A673 (cell line): ENCODE results near the gene HNRNPUL1. TPM values are rescaled to one million over a fixed set of nuclear protein-coding genes. Genes with fewer than 3 reads are reported as not detected.
"Not testable (repeated sequence)": the region's sequence is repeated elsewhere in the genome, so short reads cannot be mapped to it uniquely, and the experiment has no call there.

Experiments used
- BruUV-seq: library from RNA; stranded (reverse); fragments of 400-500 nt; replicated peaks from 2 replicates; lab custom pipeline; 2021; lab: Mats Ljungman, UMichigan
- CTCF ChIA-PET: fragments of 300-600 bp; sonication (Branson Sonifier 250); formaldehyde crosslinking; loops from one replicate; lab custom pipeline; 2022; ENCODE audit warnings: antibody characterized with exemption; lab: Charles Lee
- POLR2A ChIA-PET: fragments of 300-600 bp; sonication (Branson Sonifier 250); formaldehyde crosslinking; loops from one replicate; lab custom pipeline; 2022; ENCODE audit warnings: antibody characterized with exemption; ENCODE audit not compliant: low non-redundant PET; lab: Charles Lee
- DNase-seq: peaks from one replicate; pipeline ENCODE4 v3.0.0-alpha.2; 2015; ENCODE audit warnings: low spot score
- H3K27ac ChIP-seq: fragments of 200-600 bp; sonication (generic); 2 replicates; pipeline ENCODE4 v1.5.1; 2016; ENCODE audit warnings: mixed run types, low read depth, mild to moderate bottlenecking, mixed read lengths, antibody characterized with exemption, low read length; ENCODE audit not compliant: poor library complexity, severe bottlenecking
- H3K27me3 ChIP-seq: fragments of 200-600 bp; sonication (generic); replicated peaks from 2 replicates; pipeline ENCODE4 v1.6.1; 2017; ENCODE audit warnings: mixed run types, low read depth, mild to moderate bottlenecking, mixed read lengths, antibody characterized with exemption, low read length; ENCODE audit not compliant: insufficient read depth, poor library complexity
- H3K36me3 ChIP-seq: fragments of 200-600 bp; sonication (generic); 2 replicates; pipeline ENCODE4 v1.6.1; 2016; ENCODE audit warnings: mixed run types, mild to moderate bottlenecking, mixed read lengths, antibody characterized with exemption, low read length; ENCODE audit not compliant: insufficient read depth, poor library complexity, severe bottlenecking
- H3K4me1 ChIP-seq: fragments of 200-600 bp; sonication (generic); 2 replicates; pipeline ENCODE4 v1.6.1; 2017; ENCODE audit warnings: mixed run types, mild to moderate bottlenecking, mixed read lengths, antibody characterized with exemption, low read length; ENCODE audit not compliant: insufficient read depth, poor library complexity, severe bottlenecking
- H3K4me3 ChIP-seq: fragments of 200-600 bp; sonication (generic); 2 replicates; pipeline ENCODE4 v1.5.1; 2016; ENCODE audit warnings: low read depth, mixed run types, mild to moderate bottlenecking, mixed read lengths, low read length; ENCODE audit not compliant: poor library complexity, severe bottlenecking
- H3K9me3 ChIP-seq: fragments of 200-600 bp; sonication (generic); 2 replicates; pipeline ENCODE4 v1.6.1; 2016; ENCODE audit warnings: mixed run types, low read depth, mild to moderate bottlenecking, mixed read lengths, antibody characterized with exemption, low read length; ENCODE audit not compliant: poor library complexity, severe bottlenecking
- EZH2 ChIP-seq: fragments of 200-600 bp; sonication (generic); IDR thresholded peaks from 2 replicates; pipeline ENCODE4 v1.6.1; 2017; ENCODE audit warnings: borderline replicate concordance, low read depth, mild to moderate bottlenecking, mixed read lengths, antibody characterized with exemption, low read length; ENCODE audit not compliant: poor library complexity, severe bottlenecking
- intact Hi-C: fragments of 100-400 bp; cut with micrococcal nuclease; formaldehyde crosslinking; loops from one replicate; pipeline ENCODE4 v1.10.0; 2022; ENCODE audit not compliant: unreplicated experiment
- total RNA-seq: library from RNA; stranded (reverse); gene quantifications from 2 replicates; pipeline ENCODE4 v1.2.3, GENCODE V29; 2021
- TF ChIP-seq, protein P1 (sequence below): fragments of 300-800, 200-600 bp; sonication (generic); conservative IDR thresholded peaks from 2 replicates; pipeline ENCODE4 v1.5.1; 2017; ENCODE audit warnings: low read depth, mild to moderate bottlenecking, antibody characterized with exemption, low read length, moderate library complexity, mixed read lengths

HNRNPUL1 gene
- total RNA-seq, 1 experiment from 2014 or later, result 344 TPM

DNA sequence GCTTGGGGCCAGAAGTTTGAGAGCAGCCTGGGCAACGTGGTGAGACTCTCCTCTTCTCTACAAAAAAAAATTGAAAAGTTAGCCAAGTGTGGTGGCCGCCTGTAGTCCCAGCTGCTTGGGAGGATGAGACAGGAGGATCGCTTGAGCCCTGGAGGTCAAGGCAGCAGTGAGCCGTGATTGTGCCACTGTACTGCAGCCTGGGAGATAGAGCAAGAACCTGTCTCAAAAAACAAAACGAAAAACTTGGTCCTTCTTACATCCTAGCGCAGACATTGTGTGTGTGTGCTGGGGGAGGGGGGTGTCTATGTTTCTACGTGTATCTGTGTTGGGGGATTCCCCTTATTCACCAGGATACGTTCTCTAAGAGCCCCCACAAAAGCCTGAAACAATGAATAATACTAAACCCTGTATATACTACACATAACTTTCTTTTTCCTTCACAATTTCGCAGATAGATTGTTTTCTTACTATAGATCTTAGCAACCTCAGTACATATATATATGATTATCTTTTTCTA lies 37.2 kb upstream of the HNRNPUL1 start:
- peak overlapping the region; percentile 48 for H3K4me3 ChIP-seq
- CTCF ChIA-PET, result interaction anchor here (1.2 kb wide), 1 partner anchor 23 kb away, joined by 16 read pairs; no protein-coding TSS in a partner anchor
- DNase-seq, result no peak
- POLR2A ChIA-PET, result no interaction called here
- H3K9me3 ChIP-seq, result no peaks in the 10 kb centered on the region
- no peaks in the 10 kb centered on the region for H3K27me3 ChIP-seq
- H3K27ac ChIP-seq, result peak overlapping the region; percentile 7
- peaks cover 6% of the 10 kb centered on the region for H3K4me1 ChIP-seq
- BruUV-seq, result no TSS peak
- intact Hi-C loops, result no loop called here
- TF ChIP-seq EZH2, result no peak
- TF ChIP-seq, protein P1, sequence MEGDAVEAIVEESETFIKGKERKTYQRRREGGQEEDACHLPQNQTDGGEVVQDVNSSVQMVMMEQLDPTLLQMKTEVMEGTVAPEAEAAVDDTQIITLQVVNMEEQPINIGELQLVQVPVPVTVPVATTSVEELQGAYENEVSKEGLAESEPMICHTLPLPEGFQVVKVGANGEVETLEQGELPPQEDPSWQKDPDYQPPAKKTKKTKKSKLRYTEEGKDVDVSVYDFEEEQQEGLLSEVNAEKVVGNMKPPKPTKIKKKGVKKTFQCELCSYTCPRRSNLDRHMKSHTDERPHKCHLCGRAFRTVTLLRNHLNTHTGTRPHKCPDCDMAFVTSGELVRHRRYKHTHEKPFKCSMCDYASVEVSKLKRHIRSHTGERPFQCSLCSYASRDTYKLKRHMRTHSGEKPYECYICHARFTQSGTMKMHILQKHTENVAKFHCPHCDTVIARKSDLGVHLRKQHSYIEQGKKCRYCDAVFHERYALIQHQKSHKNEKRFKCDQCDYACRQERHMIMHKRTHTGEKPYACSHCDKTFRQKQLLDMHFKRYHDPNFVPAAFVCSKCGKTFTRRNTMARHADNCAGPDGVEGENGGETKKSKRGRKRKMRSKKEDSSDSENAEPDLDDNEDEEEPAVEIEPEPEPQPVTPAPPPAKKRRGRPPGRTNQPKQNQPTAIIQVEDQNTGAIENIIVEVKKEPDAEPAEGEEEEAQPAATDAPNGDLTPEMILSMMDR, result no peak
- H3K36me3 ChIP-seq, result no peaks in the 10 kb centered on the region

- ChIA-PET POLR2A (no interaction called here), CTCF (no interaction called here)
- Histone ChIP-seq H3K4me3 (no peak overlapping the region), H3K9me3 (no peaks in the 10 kb centered on the region), H3K36me3 (no peaks in the 10 kb centered on the region), H3K27me3 (no peaks in the 10 kb centered on the region), H3K4me1 (peaks cover 6% of the 10 kb centered on the region), H3K27ac (no peak overlapping the region)
- DNase-seq, result no peak
- TF ChIP-seq, protein P1, result no peak
- TF ChIP-seq EZH2, result no peak
- intact Hi-C loops, result no loop called here
- BruUV-seq, result no TSS peak
Observed at GRCh38 chr19:41228486-41228885, 35.7 kb upstream of the HNRNPUL1 start.

DNA sequence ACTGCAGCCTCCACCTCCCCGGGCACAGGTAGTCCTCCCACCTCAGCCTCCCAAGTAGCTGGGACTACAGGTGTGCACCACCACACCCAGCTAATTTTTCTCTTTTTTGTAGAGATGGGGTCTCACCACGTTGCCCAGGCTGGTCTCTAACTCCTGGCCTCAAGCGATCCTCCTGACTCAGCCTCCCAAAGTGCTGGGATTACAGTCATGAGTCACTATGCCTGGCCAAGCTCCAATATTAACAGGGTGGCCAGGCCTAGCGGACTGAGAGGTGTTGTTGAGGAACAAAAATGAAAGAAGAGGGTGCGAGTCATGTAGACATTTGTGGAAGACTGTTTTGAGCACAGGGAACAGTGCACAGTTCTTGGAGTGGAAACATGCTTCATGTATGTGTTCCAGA lies 34.8 kb upstream of the HNRNPUL1 start:
- H3K27ac ChIP-seq, intact Hi-C loops: not testable (repeated sequence)

More for the DNA sequence above, 34.8 kb upstream of the HNRNPUL1 start:
- POLR2A ChIA-PET, CTCF ChIA-PET, DNase-seq, H3K36me3 ChIP-seq, BruUV-seq, H3K9me3 ChIP-seq, H3K4me3 ChIP-seq, H3K4me1 ChIP-seq, H3K27me3 ChIP-seq: not testable (repeated sequence)
